H9 (cell line): ENCODE measurements around the gene TRERF1. TPM values are rescaled to one million over a fixed set of nuclear protein-coding genes. Genes with fewer than 3 reads are reported as not detected.

Experiments used
- DNase-seq: peaks from one replicate; pipeline ENCODE4 v3.0.0-alpha.2; 2017
- H2AFZ ChIP-seq: one replicate; pipeline ENCODE4 v1.6.1; 2013; ENCODE audit warnings: mild to moderate bottlenecking, low read length, control low read depth, moderate library complexity
- H2AK5ac ChIP-seq: 2 replicates; pipeline ENCODE4 v1.6.1; 2013; ENCODE audit warnings: low read length, control low read depth, mixed read lengths; ENCODE audit not compliant: insufficient read length
- H2BK120ac ChIP-seq: one replicate; pipeline ENCODE4 v1.6.1; 2013; ENCODE audit warnings: low read depth, mild to moderate bottlenecking, low read length, control low read depth, inconsistent platforms; ENCODE audit not compliant: poor library complexity, severe bottlenecking
- H2BK12ac ChIP-seq: 2 replicates; pipeline ENCODE4 v1.6.1; 2013; ENCODE audit warnings: low read length, control low read depth, mixed read lengths, low read depth; ENCODE audit not compliant: insufficient read length
- H2BK15ac ChIP-seq: 2 replicates; pipeline ENCODE4 v1.6.1; 2013; ENCODE audit warnings: low read depth, low read length, control low read depth
- H2BK20ac ChIP-seq: one replicate; pipeline ENCODE4 v1.6.1; 2013; ENCODE audit warnings: low read depth, mild to moderate bottlenecking, low read length, control low read depth, inconsistent platforms; ENCODE audit not compliant: poor library complexity, severe bottlenecking
- H2BK5ac ChIP-seq: 2 replicates; pipeline ENCODE4 v1.6.1; 2013; ENCODE audit warnings: low read length, control low read depth, mixed read lengths; ENCODE audit not compliant: insufficient read length
- H3K14ac ChIP-seq: 2 replicates; pipeline ENCODE4 v1.6.1; 2013; ENCODE audit warnings: low read length, control low read depth; ENCODE audit not compliant: insufficient read depth
- H3K18ac ChIP-seq: 2 replicates; pipeline ENCODE4 v1.6.1; 2013; ENCODE audit warnings: low read depth, mild to moderate bottlenecking, mixed read lengths, low read length, control low read depth; ENCODE audit not compliant: insufficient read length
- H3K23ac ChIP-seq: 2 replicates; pipeline ENCODE4 v1.6.1; 2013; ENCODE audit warnings: low read length, control low read depth, mixed read lengths, low read depth; ENCODE audit not compliant: insufficient read length
- H3K23me2 ChIP-seq: 2 replicates; pipeline ENCODE4 v1.6.1; 2013; ENCODE audit warnings: low read depth, mild to moderate bottlenecking, mixed read lengths, low read length, control low read depth; ENCODE audit not compliant: insufficient read length, poor library complexity, severe bottlenecking
- H3K27ac ChIP-seq: 2 replicates; pipeline ENCODE4 v1.5.1; 2013; ENCODE audit warnings: low read length, control low read depth, mixed read lengths, low read depth; ENCODE audit not compliant: insufficient read length
- H3K27me3 ChIP-seq: 2 replicates; pipeline ENCODE4 v1.6.1; 2013; ENCODE audit warnings: low read length, control low read depth, inconsistent platforms; ENCODE audit not compliant: insufficient read depth
- H3K4ac ChIP-seq: 2 replicates; pipeline ENCODE4 v1.6.1; 2013; ENCODE audit warnings: low read depth, mild to moderate bottlenecking, control low read depth, inconsistent platforms, low read length, moderate library complexity
- H3K4me1 ChIP-seq: 2 replicates; pipeline ENCODE4 v1.6.1; 2013; ENCODE audit warnings: low read length, control low read depth, inconsistent platforms; ENCODE audit not compliant: insufficient read depth
- H3K4me2 ChIP-seq: 2 replicates; pipeline ENCODE4 v1.6.1; 2013; ENCODE audit warnings: low read length, control low read depth, mixed read lengths; ENCODE audit not compliant: insufficient read length, insufficient read depth
- H3K56ac ChIP-seq: 2 replicates; pipeline ENCODE4 v1.6.1; 2013; ENCODE audit warnings: low read depth, mild to moderate bottlenecking, mixed read lengths, low read length, control low read depth; ENCODE audit not compliant: insufficient read length
- H3K79me1 ChIP-seq: 2 replicates; pipeline ENCODE4 v1.6.1; 2013; ENCODE audit warnings: low read depth, mild to moderate bottlenecking, moderate library complexity, low read length, control low read depth, inconsistent platforms; ENCODE audit not compliant: insufficient read depth, poor library complexity, severe bottlenecking
- H3K79me2 ChIP-seq: 2 replicates; pipeline ENCODE4 v1.6.1; 2013; ENCODE audit warnings: low read length, control low read depth, inconsistent platforms; ENCODE audit not compliant: insufficient read depth
- H3K9ac ChIP-seq: 2 replicates; pipeline ENCODE4 v1.6.1; 2013; ENCODE audit warnings: low read length, control low read depth, mixed read lengths; ENCODE audit not compliant: insufficient read length; ENCODE audit errors: extremely low read depth
- H3K9me3 ChIP-seq: one replicate; pipeline ENCODE4 v1.6.1; 2013; ENCODE audit warnings: low read depth, low read length, inconsistent platforms; ENCODE audit not compliant: control insufficient read depth
- H3T11ph ChIP-seq: one replicate; pipeline ENCODE4 v1.6.1; 2013; ENCODE audit warnings: mild to moderate bottlenecking, low read length, control low read depth, inconsistent platforms
- H4K20me1 ChIP-seq: one replicate; pipeline ENCODE4 v1.6.1; 2013; ENCODE audit not compliant: control insufficient read depth, insufficient read length, insufficient read depth
- H4K5ac ChIP-seq: 2 replicates; pipeline ENCODE4 v1.6.1; 2013; ENCODE audit warnings: low read depth, mild to moderate bottlenecking, mixed read lengths, low read length, control low read depth; ENCODE audit not compliant: insufficient read length
- H4K8ac ChIP-seq: replicated peaks from 2 replicates; pipeline ENCODE4 v1.6.1; 2013; ENCODE audit warnings: low read length, control low read depth, mixed read lengths, low read depth; ENCODE audit not compliant: insufficient read length
- H4K91ac ChIP-seq: 2 replicates; pipeline ENCODE4 v1.6.1; 2013; ENCODE audit warnings: low read depth, mild to moderate bottlenecking, moderate library complexity, mixed read lengths, low read length, control low read depth; ENCODE audit not compliant: insufficient read length
- H3K27ac Mint-ChIP-seq, 3 experiments: 2 replicates in 2 of 3; 3 replicates in 1 of 3; pipeline ENCODE4 v1.8.0; 2020 to 2021; ENCODE audit warnings: mixed read lengths in 3 of 3, mild to moderate bottlenecking in 1 of 3, moderate library complexity in 1 of 3
- H3K27me3 Mint-ChIP-seq: 2 replicates; pipeline ENCODE4 v1.8.0; 2021; ENCODE audit warnings: low read depth, mild to moderate bottlenecking, moderate library complexity, mixed read lengths
- H3K36me3 Mint-ChIP-seq, 3 experiments: 2 replicates in 2 of 3; 3 replicates in 1 of 3; pipeline ENCODE4 v1.8.0; 2020 to 2021; ENCODE audit warnings: low read depth in 3 of 3, mixed read lengths in 3 of 3; ENCODE audit not compliant: insufficient read depth in 1 of 3
- H3K4me1 Mint-ChIP-seq, 2 experiments: 2 replicates each; pipeline ENCODE4 v1.8.0; 2020; ENCODE audit warnings: mixed read lengths in 2 of 2
- H3K4me3 Mint-ChIP-seq, 2 experiments: 2 replicates in 1 of 2; 3 replicates in 1 of 2; pipeline ENCODE4 v1.8.0; 2020 to 2021; ENCODE audit warnings: mild to moderate bottlenecking in 2 of 2, mixed read lengths in 2 of 2, moderate library complexity in 1 of 2
- H3K9me3 Mint-ChIP-seq, 2 experiments: 2 replicates in 1 of 2; 3 replicates in 1 of 2; pipeline ENCODE4 v1.8.0; 2020; ENCODE audit warnings: mild to moderate bottlenecking in 2 of 2, mixed read lengths in 2 of 2, moderate library complexity in 1 of 2
- CTCF ChIP-seq: fragments of 200-600 bp; sonication (generic); conservative IDR thresholded peaks from 3 replicates; pipeline ENCODE4 v1.8.0; 2021; ENCODE audit warnings: antibody characterized with exemption, mild to moderate bottlenecking
- WGBS: extraction: QIAGEN DNeasy Blood & Tissue Kit; methylation state at CpG from one replicate; pipeline ENCODE4 v1.1.7; 2013; ENCODE audit warnings: missing lambda C conversion rate, low lambda C conversion rate, mixed read lengths; ENCODE audit not compliant: insufficient read length; ENCODE audit errors: extremely low coverage; 5-methylcytosine and 5-hydroxymethylcytosine counted together
- total RNA-seq: library from RNA; stranded (reverse); gene quantifications from 2 replicates; pipeline ENCODE4 v1.2.1, GENCODE V29; 2021

TRERF1 gene
- total RNA-seq, 1 experiment from 2014 or later = 19.7 TPM

GRCh38 chr6:42417641-42418112, 34.0 kb downstream of the TRERF1 start:
- Histone ChIP-seq H3K23ac (no peak overlapping the region), H3K9me3 (no peaks in the 10 kb centered on the region), H2BK12ac (no peak overlapping the region), H4K20me1 (no peaks in the 10 kb centered on the region), H2BK5ac (no peak overlapping the region), H3T11ph (no peak overlapping the region), H3K23me2 (no peaks in the 10 kb centered on the region), H2AK5ac (no peak overlapping the region), H3K56ac (no peak overlapping the region), H3K27ac (no peak overlapping the region), H3K27me3 (no peaks in the 10 kb centered on the region), H3K18ac (no peak overlapping the region), H4K5ac (no peak overlapping the region), H2BK20ac (no peak overlapping the region), H3K79me1 (peaks cover 6% of the 10 kb centered on the region), H2BK15ac (no peak overlapping the region), H4K91ac (no peak overlapping the region), H3K4me2 (no peak overlapping the region), H3K4ac (no peak overlapping the region), H3K9ac (no peak overlapping the region), H2BK120ac (no peak overlapping the region), H3K14ac (no peak overlapping the region), H3K79me2 (peaks cover 3% of the 10 kb centered on the region; the same call in 1 of the 2 replicates), H2AFZ (no peak overlapping the region), H4K8ac (no peak overlapping the region), H3K4me1 (peaks cover 9% of the 10 kb centered on the region; the same call in 1 of the 2 replicates)
- no CpG with 5 or more reads among the region's 5 CpGs for WGBS
- Mint-ChIP-seq H3K9me3 (no peaks in the 10 kb centered on the region), H3K27me3 (no peaks in the 10 kb centered on the region), H3K4me1 (peaks cover 49 to 57% of the 10 kb centered on the region in 2 experiments), H3K4me3 (no peak overlapping the region), H3K27ac (peak overlapping the region; percentile 34 to 62 (median 34); a peak in 4 of 7 replicates), H3K36me3 (peaks cover 0 to 10% (median 0%) of the 10 kb centered on the region in 3 experiments; a peak in 2 of 7 replicates)
- DNase-seq = no peak
- no peak for TF ChIP-seq CTCF
